ENCODE data around the gene SLC16A6.
"Not testable (repeated sequence)": the region's sequence is repeated elsewhere in the genome, so short reads cannot be mapped to it uniquely, and the experiment has no call there.

Gene SLC16A6

GRCh38 chr17:68232741-68233140 lies 58.2 kb downstream of the SLC16A6 start:
- in situ Hi-C loops (cut with MboI; ENCODE audit: low pct_unique_long_range_greater_than_20kb, low sequenced_read_pairs); DNase-seq: not testable (repeated sequence)

- in situ Hi-C loops (cut with MboI; ENCODE audit: low pct_unique_long_range_greater_than_20kb, low sequenced_read_pairs), result no loop called here
Measured at GRCh38 chr17:68231541-68231940, 59.4 kb downstream of the SLC16A6 start.

GRCh38 chr17:68231131-68231530 lies 59.8 kb downstream of the SLC16A6 start:
- in situ Hi-C loops (cut with MboI; ENCODE audit: low pct_unique_long_range_greater_than_20kb, low sequenced_read_pairs); DNase-seq: not testable (repeated sequence)

More at GRCh38 chr17:68231541-68231940, 59.4 kb downstream of the SLC16A6 start:
- DNase-seq, result no peak

GRCh38 chr17:68229619-68230018 lies 61.3 kb downstream of the SLC16A6 start:
- in situ Hi-C loops (cut with MboI; ENCODE audit: low pct_unique_long_range_greater_than_20kb, low sequenced_read_pairs), result no loop called here
- DNase-seq, result no peak

- in situ Hi-C loops (cut with MboI; ENCODE audit: low pct_unique_long_range_greater_than_20kb, low sequenced_read_pairs), result no loop called here
- no peak for DNase-seq
Measured at GRCh38 chr17:68228817-68229570, 61.9 kb downstream of the SLC16A6 start.

- in situ Hi-C loops (cut with MboI; ENCODE audit: low pct_unique_long_range_greater_than_20kb, low sequenced_read_pairs), result not testable (repeated sequence)
- peak; percentile 54 for DNase-seq
Measured at GRCh38 chr17:68228039-68228680, 62.8 kb downstream of the SLC16A6 start.

GRCh38 chr17:68225055-68225454 lies 65.9 kb downstream of the SLC16A6 start:
- DNase-seq; in situ Hi-C loops (cut with MboI; ENCODE audit: low pct_unique_long_range_greater_than_20kb, low sequenced_read_pairs): not testable (repeated sequence)

- no peak for DNase-seq
- in situ Hi-C loops (cut with MboI; ENCODE audit: low pct_unique_long_range_greater_than_20kb, low sequenced_read_pairs), result no loop called here
Measured at GRCh38 chr17:68222606-68223005, 68.3 kb downstream of the SLC16A6 start.

GRCh38 chr17:68221786-68222185 lies 69.1 kb downstream of the SLC16A6 start:
- no peak for DNase-seq
- in situ Hi-C loops (cut with MboI; ENCODE audit: low pct_unique_long_range_greater_than_20kb, low sequenced_read_pairs), result no loop called here

GRCh38 chr17:68220786-68221185 lies 70.1 kb downstream of the SLC16A6 start:
- DNase-seq; in situ Hi-C loops (cut with MboI; ENCODE audit: low pct_unique_long_range_greater_than_20kb, low sequenced_read_pairs): not testable (repeated sequence)

- in situ Hi-C loops (cut with MboI; ENCODE audit: low pct_unique_long_range_greater_than_20kb, low sequenced_read_pairs); DNase-seq: not testable (repeated sequence)
Measured at GRCh38 chr17:68220186-68220585, 70.7 kb downstream of the SLC16A6 start.

- in situ Hi-C loops (cut with MboI; ENCODE audit: low pct_unique_long_range_greater_than_20kb, low sequenced_read_pairs), result not testable (repeated sequence)
Measured at GRCh38 chr17:68219429-68219828, 71.5 kb downstream of the SLC16A6 start.

More at GRCh38 chr17:68219429-68219828, 71.5 kb downstream of the SLC16A6 start:
- not testable (repeated sequence) for DNase-seq
